Caco-2 (cell line): ENCODE results near the gene PPIP5K1. TPM values are rescaled to one million over a fixed set of nuclear protein-coding genes. Genes with fewer than 3 reads are reported as not detected.

Experiments
- BruUV-seq: library from RNA; stranded (reverse); fragments of 400-500 nt; replicated peaks from 2 replicates; lab custom pipeline; 2021; lab: Mats Ljungman, UMichigan
- CTCF ChIA-PET: fragments of 300-600 bp; sonication (Branson Sonifier 250); formaldehyde crosslinking; loops from one replicate; lab custom pipeline; 2022; ENCODE audit warnings: antibody characterized with exemption; lab: Charles Lee
- POLR2A ChIA-PET: fragments of 300-600 bp; sonication (Branson Sonifier 250); formaldehyde crosslinking; loops from one replicate; lab custom pipeline; 2022; ENCODE audit warnings: antibody characterized with exemption; lab: Charles Lee
- DNase-seq, 2 experiments: peaks; one replicate each; pipeline versions ENCODE4 v3.0.0 to v3.0.0-alpha.2; 2020 to 2022
- H3K27me3 ChIP-seq: replicated peaks from 2 replicates; pipeline ENCODE4 v1.6.0; 2011; ENCODE audit warnings: low read length; ENCODE audit not compliant: control insufficient read depth, insufficient read depth
- H3K36me3 ChIP-seq: 2 replicates; pipeline ENCODE4 v1.5.1; 2011; ENCODE audit warnings: low read length; ENCODE audit not compliant: control insufficient read depth, insufficient read depth
- H3K4me1 ChIP-seq: fragments of 250-450 bp; sonication (Bioruptor Pico); 2 replicates; pipeline ENCODE4 v1.5.1; 2020; ENCODE audit warnings: mild to moderate bottlenecking
- H3K4me3 ChIP-seq: 2 replicates; pipeline ENCODE4 v1.5.1; 2011; ENCODE audit warnings: low read depth, mild to moderate bottlenecking, control low read depth, low read length
- H3K9me3 ChIP-seq: fragments of 250-450 bp; sonication (Bioruptor Pico); 2 replicates; pipeline ENCODE4 v1.5.1; 2020; ENCODE audit warnings: mild to moderate bottlenecking, moderate library complexity
- H3K27ac Mint-ChIP-seq: one replicate; pipeline ENCODE4 v1.8.0; 2022; ENCODE audit warnings: mixed read lengths; ENCODE audit not compliant: unreplicated experiment
- H3K27me3 Mint-ChIP-seq: one replicate; pipeline ENCODE4 v1.8.0; 2022; ENCODE audit warnings: mixed read lengths; ENCODE audit not compliant: insufficient read depth, unreplicated experiment
- H3K36me3 Mint-ChIP-seq: one replicate; pipeline ENCODE4 v1.8.0; 2022; ENCODE audit warnings: mild to moderate bottlenecking, mixed read lengths; ENCODE audit not compliant: insufficient read depth, unreplicated experiment
- H3K4me1 Mint-ChIP-seq: one replicate; pipeline ENCODE4 v1.8.0; 2022; ENCODE audit warnings: low read depth, mixed read lengths; ENCODE audit not compliant: unreplicated experiment
- H3K4me3 Mint-ChIP-seq: one replicate; pipeline ENCODE4 v1.8.0; 2022; ENCODE audit warnings: mild to moderate bottlenecking, moderate library complexity, mixed read lengths; ENCODE audit not compliant: unreplicated experiment
- H3K9me3 Mint-ChIP-seq: one replicate; pipeline ENCODE4 v1.8.0; 2022; ENCODE audit warnings: mixed read lengths; ENCODE audit not compliant: unreplicated experiment
- intact Hi-C: fragments of 100-400 bp; cut with micrococcal nuclease; formaldehyde crosslinking; loops from one replicate; pipeline ENCODE4 v1.10.0; 2022; ENCODE audit not compliant: unreplicated experiment
- total RNA-seq: library from RNA; stranded (reverse); gene quantifications from 2 replicates; pipeline ENCODE4 v1.2.3, GENCODE V29; 2022
- TF ChIP-seq, protein P1 (sequence below), 2 experiments: fragments of 200-600 bp in 1 of 2; IDR thresholded peaks; 1 replicate in 1 of 2; 2 replicates in 1 of 2; pipeline versions ENCODE4 v1.5.1 to v1.8.0; 2011 to 2022; ENCODE audit warnings: antibody characterized with exemption in 1 of 2, control low read depth in 1 of 2, inconsistent platforms in 1 of 2, low read depth in 1 of 2, low read length in 1 of 2, mild to moderate bottlenecking in 1 of 2, moderate library complexity in 1 of 2; ENCODE audit not compliant: insufficient read depth in 1 of 2, severe bottlenecking in 1 of 2, unreplicated experiment in 1 of 2

The PPIP5K1 gene
- total RNA-seq, 1 experiment from 2014 or later, result 36.3 TPM

DNA sequence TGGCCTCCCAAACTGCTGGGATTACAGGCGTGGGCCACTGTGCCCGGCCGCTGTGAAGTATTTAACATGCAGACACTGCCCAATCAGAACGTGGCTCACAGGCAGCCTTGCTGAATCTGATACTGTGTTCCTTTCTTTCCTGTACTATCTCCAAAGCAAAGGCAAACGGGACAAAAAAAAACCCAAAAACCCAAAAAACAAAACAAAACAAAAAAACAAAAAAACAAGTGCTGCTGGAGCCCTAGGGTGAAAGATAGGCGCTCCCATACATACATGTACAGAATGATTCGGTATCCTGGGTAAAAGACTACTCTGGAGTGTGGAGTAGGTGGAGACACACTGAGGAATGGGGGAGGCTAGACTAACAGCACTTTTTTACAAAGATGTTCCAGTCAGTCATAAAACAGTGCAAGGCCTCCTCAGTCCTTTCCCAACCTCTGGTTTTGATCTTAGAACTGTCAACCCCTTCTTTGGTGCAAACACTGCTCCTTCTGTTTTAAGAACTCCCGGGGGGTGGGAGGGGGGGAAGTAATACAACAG is 80.3 kb downstream of the PPIP5K1 start:
- H3K27ac Mint-ChIP-seq, result peak overlapping the region; percentile 87
- peaks cover 5% of the 10 kb centered on the region; the same call in 1 of the 2 replicates for H3K4me1 ChIP-seq
- peak overlapping the region; percentile 99 for H3K4me3 Mint-ChIP-seq
- H3K9me3 ChIP-seq, result no peaks in the 10 kb centered on the region
- H3K4me1 Mint-ChIP-seq, result peaks cover 18% of the 10 kb centered on the region
- DNase-seq, result no peak
- TF ChIP-seq, protein P1, sequence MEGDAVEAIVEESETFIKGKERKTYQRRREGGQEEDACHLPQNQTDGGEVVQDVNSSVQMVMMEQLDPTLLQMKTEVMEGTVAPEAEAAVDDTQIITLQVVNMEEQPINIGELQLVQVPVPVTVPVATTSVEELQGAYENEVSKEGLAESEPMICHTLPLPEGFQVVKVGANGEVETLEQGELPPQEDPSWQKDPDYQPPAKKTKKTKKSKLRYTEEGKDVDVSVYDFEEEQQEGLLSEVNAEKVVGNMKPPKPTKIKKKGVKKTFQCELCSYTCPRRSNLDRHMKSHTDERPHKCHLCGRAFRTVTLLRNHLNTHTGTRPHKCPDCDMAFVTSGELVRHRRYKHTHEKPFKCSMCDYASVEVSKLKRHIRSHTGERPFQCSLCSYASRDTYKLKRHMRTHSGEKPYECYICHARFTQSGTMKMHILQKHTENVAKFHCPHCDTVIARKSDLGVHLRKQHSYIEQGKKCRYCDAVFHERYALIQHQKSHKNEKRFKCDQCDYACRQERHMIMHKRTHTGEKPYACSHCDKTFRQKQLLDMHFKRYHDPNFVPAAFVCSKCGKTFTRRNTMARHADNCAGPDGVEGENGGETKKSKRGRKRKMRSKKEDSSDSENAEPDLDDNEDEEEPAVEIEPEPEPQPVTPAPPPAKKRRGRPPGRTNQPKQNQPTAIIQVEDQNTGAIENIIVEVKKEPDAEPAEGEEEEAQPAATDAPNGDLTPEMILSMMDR (IDR thresholded peaks at IDR 0.05; ENCODE audit: insufficient read depth in 1 of 2, low read depth in 1 of 2, low read length in 1 of 2, severe bottlenecking in 1 of 2, unreplicated experiment in 1 of 2), result no peak
- H3K36me3 ChIP-seq, result no peaks in the 10 kb centered on the region
- ChIA-PET POLR2A (interaction anchor here (0.6 kb wide), 1 partner anchor 16 kb away, joined by 3 read pairs; no protein-coding TSS in a partner anchor), CTCF (interaction anchor here (0.7 to 3.1 kb wide), 2 partner anchors 17 to 107 kb away, joined by 4 to 17 read pairs; partner anchors contain the start of gene TP53BP1)
- peaks cover 20% of the 10 kb centered on the region for H3K36me3 Mint-ChIP-seq
- BruUV-seq, result no TSS peak
- H3K9me3 Mint-ChIP-seq, result no peaks in the 10 kb centered on the region
- intact Hi-C loops, result no loop called here
- peaks cover 5% of the 10 kb centered on the region for H3K27me3 Mint-ChIP-seq
- no peaks in the 10 kb centered on the region; the same call in 1 of the 2 replicates for H3K27me3 ChIP-seq
- H3K4me3 ChIP-seq, result peak overlapping the region; percentile 52

- no peaks in the 10 kb centered on the region; the same call in 1 of the 2 replicates for H3K27me3 ChIP-seq
- H3K27ac Mint-ChIP-seq, result no peak overlapping the region
- no peak overlapping the region for H3K4me3 ChIP-seq
- H3K27me3 Mint-ChIP-seq, result peaks cover 5% of the 10 kb centered on the region
- TF ChIP-seq, protein P1 (IDR thresholded peaks at IDR 0.05; ENCODE audit: insufficient read depth in 1 of 2, low read depth in 1 of 2, low read length in 1 of 2, severe bottlenecking in 1 of 2, unreplicated experiment in 1 of 2), result no peak
- ChIA-PET CTCF (no interaction called here), POLR2A (no interaction called here)
- intact Hi-C loops, result no loop called here
- no peak for DNase-seq
- H3K4me1 ChIP-seq, result peaks cover 5% of the 10 kb centered on the region; the same call in 1 of the 2 replicates
- H3K36me3 Mint-ChIP-seq, result peaks cover 20% of the 10 kb centered on the region
- H3K9me3 Mint-ChIP-seq, result no peaks in the 10 kb centered on the region
- no TSS peak for BruUV-seq
- H3K4me1 Mint-ChIP-seq, result peaks cover 18% of the 10 kb centered on the region
- H3K9me3 ChIP-seq, result no peaks in the 10 kb centered on the region
- H3K4me3 Mint-ChIP-seq, result no peak overlapping the region
- no peaks in the 10 kb centered on the region for H3K36me3 ChIP-seq
Measured at GRCh38 chr15:43508991-43509659, 80.9 kb downstream of the PPIP5K1 start.

DNA sequence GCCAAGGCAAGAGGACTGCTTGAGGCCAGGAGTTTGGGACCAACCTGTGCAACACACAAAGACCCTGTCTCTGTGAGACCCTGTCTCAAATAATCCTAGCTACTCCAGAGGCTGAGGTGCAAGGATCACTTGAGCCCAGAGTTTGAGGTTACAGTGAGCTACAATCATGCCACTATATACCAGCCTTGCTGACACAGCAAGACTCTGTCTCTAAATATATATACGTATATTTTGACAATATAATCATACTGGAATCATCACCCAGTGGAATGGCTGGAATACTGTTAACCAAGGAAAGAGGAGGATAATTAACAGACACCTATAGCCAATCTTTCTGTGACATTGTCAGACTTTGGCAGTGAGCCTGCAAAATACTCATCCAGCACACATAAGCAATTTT is 81.6 kb downstream of the PPIP5K1 start:
- Histone ChIP-seq H3K9me3 (no peaks in the 10 kb centered on the region), H3K36me3 (no peaks in the 10 kb centered on the region), H3K27me3 (no peaks in the 10 kb centered on the region; the same call in 1 of the 2 replicates), H3K4me3 (no peak overlapping the region), H3K4me1 (peaks cover 5% of the 10 kb centered on the region; the same call in 1 of the 2 replicates)
- no peaks in the 10 kb centered on the region for H3K9me3 Mint-ChIP-seq
- no peak overlapping the region for H3K4me3 Mint-ChIP-seq
- DNase-seq, result no peak
- BruUV-seq, result no TSS peak
- POLR2A ChIA-PET, result no interaction called here
- TF ChIP-seq, protein P1 (IDR thresholded peaks at IDR 0.05; ENCODE audit: insufficient read depth in 1 of 2, low read depth in 1 of 2, low read length in 1 of 2, severe bottlenecking in 1 of 2, unreplicated experiment in 1 of 2), result no peak
- intact Hi-C loops, result no loop called here
- H3K4me1 Mint-ChIP-seq, result peaks cover 18% of the 10 kb centered on the region
- H3K27ac Mint-ChIP-seq, result no peak overlapping the region
- peaks cover 20% of the 10 kb centered on the region for H3K36me3 Mint-ChIP-seq
- CTCF ChIA-PET, result no interaction called here
- peaks cover 5% of the 10 kb centered on the region for H3K27me3 Mint-ChIP-seq
